HepG2 (cell line): Measurements from ENCODE around the gene ZSCAN2. TPM values are rescaled to one million over a fixed set of nuclear protein-coding genes. Genes with fewer than 3 reads are reported as not detected.
A peak's percentile ranks its signal among the peaks of the same experiment; 100 is the strongest.

Experiments
- ARHGAP35 ChIP-seq: sonication (generic); formaldehyde crosslinking; IDR thresholded peaks from 2 replicates; pipeline ENCODE4 v1.9.0; 2022; ENCODE audit warnings: mild to moderate bottlenecking, inconsistent platforms, moderate library complexity, missing genetic modification reagents, borderline replicate concordance
- ARID4A ChIP-seq: sonication (generic); formaldehyde crosslinking; IDR thresholded peaks from 2 replicates; pipeline ENCODE4 v1.5.0; 2020; ENCODE audit warnings: mild to moderate bottlenecking, missing genetic modification reagents, borderline replicate concordance
- FOXK2 ChIP-seq: fragments of 450-650 bp; IDR thresholded peaks from 2 replicates; pipeline ENCODE4 v1.6.1; 2016
- FOXP4 ChIP-seq: sonication (generic); formaldehyde crosslinking; IDR thresholded peaks from 2 replicates; pipeline ENCODE4 v1.4.0; 2020; ENCODE audit warnings: missing genetic modification reagents
- GABPB1 ChIP-seq: IDR thresholded peaks from 2 replicates; pipeline ENCODE4 v1.6.1; 2016; ENCODE audit warnings: mild to moderate bottlenecking, missing genetic modification reagents, moderate library complexity, missing compliant biosample characterization
- HNF1B ChIP-seq: sonication (generic); formaldehyde crosslinking; IDR thresholded peaks from 2 replicates; pipeline ENCODE4 v1.5.1; 2020; ENCODE audit warnings: mild to moderate bottlenecking, moderate library complexity, missing genetic modification reagents
- HNRNPL ChIP-seq: fragments of 200-400 bp; formaldehyde crosslinking; IDR thresholded peaks from 2 replicates; pipeline ENCODE4 v1.6.1; 2017; ENCODE audit warnings: mild to moderate bottlenecking, low read depth, low read length
- HNRNPLL ChIP-seq: fragments of 200-400 bp; formaldehyde crosslinking; IDR thresholded peaks from 2 replicates; pipeline ENCODE4 v1.6.1; 2017; ENCODE audit warnings: mild to moderate bottlenecking, low read depth, low read length; ENCODE audit not compliant: poor library complexity, severe bottlenecking
- ISX ChIP-seq: sonication (generic); formaldehyde crosslinking; conservative IDR thresholded peaks from 2 replicates; pipeline ENCODE4 v1.5.0; 2020; ENCODE audit warnings: missing genetic modification reagents
- KDM3A ChIP-seq: IDR thresholded peaks from 2 replicates; pipeline ENCODE4 v1.6.1; 2018; ENCODE audit warnings: low read depth, missing compliant biosample characterization
- LBX2 ChIP-seq: sonication (generic); formaldehyde crosslinking; IDR thresholded peaks from 2 replicates; pipeline ENCODE4 v1.5.0; 2020; ENCODE audit warnings: missing genetic modification reagents, mild to moderate bottlenecking, borderline replicate concordance
- LRRFIP1 ChIP-seq: sonication (generic); formaldehyde crosslinking; conservative IDR thresholded peaks from 2 replicates; pipeline ENCODE4 v1.4.0; 2020; ENCODE audit warnings: missing genetic modification reagents
- MXI1 ChIP-seq: IDR thresholded peaks from 3 replicates; pipeline ENCODE4 v1.6.1; 2012; ENCODE audit warnings: low read depth, low read length, inconsistent platforms, borderline replicate concordance
- SIN3A ChIP-seq: IDR thresholded peaks from 2 replicates; pipeline ENCODE4 v1.6.1; 2011; ENCODE audit warnings: low read depth, mild to moderate bottlenecking, control low read depth, low read length, borderline replicate concordance
- STAG1 ChIP-seq: sonication (generic); formaldehyde crosslinking; IDR thresholded peaks from 2 replicates; pipeline ENCODE4 v1.4.0; 2020; ENCODE audit warnings: missing genetic modification reagents
- WIZ ChIP-seq: sonication (generic); formaldehyde crosslinking; IDR thresholded peaks from 2 replicates; pipeline ENCODE4 v1.5.1; 2020; ENCODE audit warnings: mild to moderate bottlenecking, missing genetic modification reagents
- ZSCAN21 ChIP-seq: sonication (generic); formaldehyde crosslinking; IDR thresholded peaks from 2 replicates; pipeline ENCODE4 v1.8.0; 2022; ENCODE audit warnings: mild to moderate bottlenecking, missing genetic modification reagents, moderate library complexity, borderline replicate concordance
- polyA plus RNA-seq, 8 experiments: library from polyadenylated mRNA; depleted of rRNA in 3 of 8; stranded (reverse) in 7 of 8; unstranded in 1 of 8; fragments of >200 nt; fragmentation: Illumina TruSeq in 4 of 8; extraction: Trizol in 4 of 8; gene quantifications; 2 replicates each; pipeline versions ENCODE4 v1.2.1 to v1.2.3, GENCODE V29; 2011 to 2016; ENCODE audit warnings: low read depth in 4 of 8, missing spikeins in 1 of 8, mixed read lengths in 1 of 8; ENCODE audit not compliant: insufficient read depth in 1 of 8
- total RNA-seq, 5 experiments: library from RNA; depleted of rRNA; stranded (reverse); fragments of >200 nt; fragmentation: Illumina TruSeq; extraction: Trizol; gene quantifications; 2 replicates each; pipeline ENCODE4 v1.2.3, GENCODE V29; 2016; ENCODE audit warnings: low read depth in 1 of 5

Gene ZSCAN2
- total and polyA plus RNA-seq, 2 of the 13 experiments (the other 11 are each of a cell fraction or from before 2014, with no cell fraction given), result 11.4 to 21.5 TPM

GRCh38 chr15:84588053-84588874, 12.5 kb upstream of the ZSCAN2 start (continued):
- no peak for TF ChIP-seq ARHGAP35 (CRISPR knock-in tag)
- TF ChIP-seq ZSCAN21 (CRISPR knock-in tag), result no peak
- TF ChIP-seq WIZ (CRISPR knock-in tag), result no peak
- peak; percentile 41; the same call in 1 of the 2 replicates for TF ChIP-seq GABPB1 (CRISPR knock-in tag)
- TF ChIP-seq STAG1 (CRISPR knock-in tag), result peak; percentile 87
- no peak; the same call in 2 of the 3 replicates for TF ChIP-seq MXI1
- peak; percentile 79 for TF ChIP-seq HNRNPLL
- TF ChIP-seq HNF1B (CRISPR knock-in tag), result no peak
- TF ChIP-seq SIN3A, result 0 out of 2 replicates have a peak, but pooled peaks have one; percentile 32
- peak; percentile 79; the same call in 1 of the 2 replicates for TF ChIP-seq HNRNPL
- TF ChIP-seq FOXP4 (CRISPR knock-in tag), result no peak
- no peak for TF ChIP-seq LRRFIP1 (CRISPR knock-in tag)
- 0 out of 2 replicates have a peak, but pooled peaks have one; percentile 46 for TF ChIP-seq KDM3A (CRISPR knock-in tag)
- no peak for TF ChIP-seq ISX (CRISPR knock-in tag)
- TF ChIP-seq FOXK2, result no peak
- peak; percentile 50; the same call in 1 of the 2 replicates for TF ChIP-seq ARID4A (CRISPR knock-in tag)
- TF ChIP-seq LBX2 (CRISPR knock-in tag), result no peak
